Fibroblast of mammary gland (primary cell): ENCODE results near the gene RAB38.

Experiments used
- DNase-seq: peaks from one replicate; pipeline ENCODE4 v3.0.0-alpha.2; 2010; ENCODE audit warnings: low read depth
- H3K4me3 ChIP-seq: 2 replicates; pipeline ENCODE4 v1.5.1; 2011; ENCODE audit warnings: low read depth, mild to moderate bottlenecking, low read length, moderate library complexity; ENCODE audit not compliant: control insufficient read depth
- CTCF ChIP-seq: conservative IDR thresholded peaks from 2 replicates; pipeline ENCODE4 v1.5.1; 2011; ENCODE audit warnings: low read depth, low read length, inconsistent platforms; ENCODE audit not compliant: control insufficient read depth, insufficient read depth

Gene RAB38

GRCh38 chr11:88174709-88175568 lies at the start of gene RAB38:
TSS of gene RAB38 (minus strand) at chr11:88175443. CDS start at chr11:88175384, 59 bp downstream.
- peak; percentile 80 for DNase-seq
- no peak for TF ChIP-seq CTCF
- H3K4me3 ChIP-seq = peak within 1 kb of the TSS; percentile 50

DNA sequence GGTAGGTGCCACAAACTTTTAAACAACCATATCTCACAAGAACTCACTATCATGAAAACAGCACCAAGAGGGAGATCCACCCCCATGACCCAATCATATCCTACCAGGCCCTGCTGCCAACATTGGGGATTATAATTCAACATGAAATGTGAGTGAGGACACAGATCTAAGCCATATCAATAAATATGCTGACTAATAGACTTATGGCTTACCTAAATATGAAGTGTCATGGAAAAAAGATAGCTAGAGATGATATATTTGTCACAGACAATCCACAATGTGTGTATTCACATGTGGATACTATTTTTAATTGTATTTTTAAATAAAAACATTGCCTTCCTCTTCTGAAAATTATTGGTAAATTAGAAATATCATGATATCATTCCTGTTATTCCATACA lies 38.2 kb upstream of the RAB38 start:
- DNase-seq = no peak
- no peak for TF ChIP-seq CTCF
- no peak overlapping the region for H3K4me3 ChIP-seq

DNA sequence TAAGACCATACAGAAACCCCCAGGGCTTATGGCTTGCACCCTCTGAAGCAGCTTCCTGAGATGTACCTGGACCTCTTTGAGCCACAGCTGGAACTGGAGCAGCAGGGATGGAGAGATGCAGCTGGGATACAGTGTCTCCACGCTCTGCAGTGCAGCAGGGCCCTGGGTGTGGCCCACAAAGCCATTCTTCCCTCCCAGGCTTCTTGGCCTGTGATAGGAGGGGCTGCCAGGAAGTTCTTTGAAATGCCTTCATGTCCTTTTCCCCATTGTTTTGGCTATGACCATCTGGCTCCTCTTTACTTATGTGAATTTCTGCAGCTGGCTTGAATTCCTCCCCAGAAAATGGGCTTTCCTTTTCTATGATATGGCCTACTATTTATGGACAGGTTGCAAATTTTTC lies 37.1 kb upstream of the RAB38 start:
- no peak for TF ChIP-seq CTCF
- H3K4me3 ChIP-seq = no peak overlapping the region
- DNase-seq = no peak

- no peak for DNase-seq
- no peak overlapping the region for H3K4me3 ChIP-seq
- no peak for TF ChIP-seq CTCF
These were observed 33.5 kb upstream of the RAB38 start for GRCh38 chr11:88208745-88209144.

DNA sequence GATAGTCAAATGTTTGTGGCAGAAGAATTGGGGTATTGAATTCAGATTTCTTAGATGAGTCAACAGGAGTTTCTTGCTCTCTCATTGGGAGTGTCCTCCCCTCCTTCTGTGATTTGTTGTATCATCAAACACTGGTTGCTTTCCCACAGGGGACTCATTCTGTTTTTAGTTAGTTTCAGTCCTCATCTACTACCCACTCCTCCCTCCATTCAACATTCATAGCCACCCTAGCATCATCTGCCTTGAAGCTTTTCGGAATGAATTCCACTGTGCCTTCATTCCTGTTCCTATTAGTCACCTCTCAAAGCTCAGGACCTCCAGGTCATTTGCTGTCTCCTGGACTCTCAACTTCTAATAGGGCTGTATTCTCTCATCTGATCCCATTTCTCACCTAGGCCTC lies 31.5 kb upstream of the RAB38 start:
- DNase-seq = peak; percentile 28
- TF ChIP-seq CTCF = no peak
- no peak overlapping the region for H3K4me3 ChIP-seq

DNA sequence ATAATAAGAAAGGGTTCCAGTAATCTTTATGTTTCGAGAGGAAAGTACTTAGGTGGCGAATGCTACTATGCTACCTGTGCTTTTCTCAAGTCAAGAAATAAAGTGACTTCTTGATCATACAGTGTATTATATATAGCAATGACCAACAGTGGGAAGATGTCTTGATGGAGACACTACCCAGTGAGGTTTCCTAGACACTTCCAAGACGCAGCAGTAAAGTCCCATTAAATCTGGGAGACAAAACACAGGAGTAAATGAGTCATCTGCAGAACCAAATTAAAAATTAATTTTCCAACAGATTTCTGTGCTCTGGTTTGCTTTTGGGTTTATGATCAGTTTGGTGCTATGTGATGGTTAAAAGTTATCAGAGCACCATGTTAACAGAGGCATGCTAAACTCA lies 29.1 kb upstream of the RAB38 start:
- DNase-seq = no peak
- TF ChIP-seq CTCF = no peak
- no peak overlapping the region for H3K4me3 ChIP-seq
